Measurements from ENCODE around the gene GNG7.
"Not testable (repeated sequence)": the region's sequence is repeated elsewhere in the genome, so short reads cannot be mapped to it uniquely, and the experiment has no call there.

DNA sequence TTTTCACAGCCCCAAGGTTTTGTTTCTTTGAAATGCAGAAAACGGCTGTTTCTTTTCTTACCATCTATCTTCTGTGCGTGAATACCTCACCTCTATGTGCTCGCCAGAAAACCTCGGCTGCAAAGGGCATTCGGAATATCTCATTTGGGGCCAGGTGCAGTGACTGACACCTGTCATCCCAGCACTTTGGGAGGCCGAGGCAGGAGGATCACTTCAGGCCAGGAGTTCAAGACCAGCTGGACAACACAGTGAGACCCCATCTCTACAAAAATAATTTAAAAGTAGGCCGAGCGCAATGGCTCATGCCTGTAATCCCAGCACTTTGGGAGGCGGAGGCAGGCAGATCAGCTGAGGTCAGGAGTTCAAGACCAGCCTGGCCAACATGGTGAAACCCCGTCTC, 35.1 kb downstream of the GNG7 start:
- TF ChIP-seq EZH2 (IDR thresholded peaks at IDR 0.05; ENCODE audit: borderline replicate concordance, low read length), result not testable (repeated sequence)
- TF ChIP-seq, protein P1, sequence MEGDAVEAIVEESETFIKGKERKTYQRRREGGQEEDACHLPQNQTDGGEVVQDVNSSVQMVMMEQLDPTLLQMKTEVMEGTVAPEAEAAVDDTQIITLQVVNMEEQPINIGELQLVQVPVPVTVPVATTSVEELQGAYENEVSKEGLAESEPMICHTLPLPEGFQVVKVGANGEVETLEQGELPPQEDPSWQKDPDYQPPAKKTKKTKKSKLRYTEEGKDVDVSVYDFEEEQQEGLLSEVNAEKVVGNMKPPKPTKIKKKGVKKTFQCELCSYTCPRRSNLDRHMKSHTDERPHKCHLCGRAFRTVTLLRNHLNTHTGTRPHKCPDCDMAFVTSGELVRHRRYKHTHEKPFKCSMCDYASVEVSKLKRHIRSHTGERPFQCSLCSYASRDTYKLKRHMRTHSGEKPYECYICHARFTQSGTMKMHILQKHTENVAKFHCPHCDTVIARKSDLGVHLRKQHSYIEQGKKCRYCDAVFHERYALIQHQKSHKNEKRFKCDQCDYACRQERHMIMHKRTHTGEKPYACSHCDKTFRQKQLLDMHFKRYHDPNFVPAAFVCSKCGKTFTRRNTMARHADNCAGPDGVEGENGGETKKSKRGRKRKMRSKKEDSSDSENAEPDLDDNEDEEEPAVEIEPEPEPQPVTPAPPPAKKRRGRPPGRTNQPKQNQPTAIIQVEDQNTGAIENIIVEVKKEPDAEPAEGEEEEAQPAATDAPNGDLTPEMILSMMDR (conservative IDR thresholded peaks at IDR 0.05 in 1 of 2, IDR thresholded peaks at IDR 0.05 in 1 of 2; ENCODE audit: extremely low read depth in 1 of 2, insufficient read depth in 1 of 2, low read depth in 1 of 2, low read length in 2 of 2), result not testable (repeated sequence)

All from mammary epithelial cell (primary cell).